Colonic mucosa (tissue), 4 donors: ENCODE measurements around the gene PDE4C. TPM values are rescaled to one million over a fixed set of nuclear protein-coding genes. Genes with fewer than 3 reads are reported as not detected.
A peak's percentile ranks its signal among the peaks of the same experiment; 100 is the strongest.

Experiments used
- DNase-seq: peaks from one replicate; pipeline ENCODE4 v3.0.0-alpha.2; 2020
- H3K27ac ChIP-seq: fragments of 200-600 bp; one replicate; pipeline ENCODE4 v1.8.0; 2021
- H3K27me3 ChIP-seq: fragments of 200-600 bp; one replicate; pipeline ENCODE4 v1.8.0; 2021
- H3K36me3 ChIP-seq: fragments of 200-600 bp; one replicate; pipeline ENCODE4 v1.8.0; 2021
- H3K4me1 ChIP-seq: fragments of 200-600 bp; one replicate; pipeline ENCODE4 v1.8.0; 2021; ENCODE audit warnings: mild to moderate bottlenecking
- H3K4me3 ChIP-seq: fragments of 200-600 bp; one replicate; pipeline ENCODE4 v1.8.0; 2021
- H3K9ac ChIP-seq, 2 donors: one replicate each; pipeline ENCODE4 v1.7.0; 2013; ENCODE audit warnings: control low read depth in 2 of 2, low read depth in 2 of 2, low read length in 2 of 2
- H3K9me3 ChIP-seq: fragments of 200-600 bp; one replicate; pipeline ENCODE4 v1.8.0; 2021
- intact Hi-C: fragments of 100-400 bp; cut with DNase I; formaldehyde crosslinking; loops from one replicate; pipeline ENCODE4 v1.14.1; 2022
- total RNA-seq, 2 donors: library from RNA; stranded (reverse); fragmentation: NEBNext Ultra II Directional in 1 of 2; extraction: Animal tissue kit (Norgen Biotek cat#: 25700) in 1 of 2; gene quantifications; one replicate each; pipeline ENCODE4 v1.2.1, GENCODE V29; 2021
- TF ChIP-seq, protein P1 (sequence below): fragments of 200-600 bp; IDR thresholded peaks from one replicate; pipeline ENCODE4 v1.8.0; 2022; ENCODE audit warnings: antibody characterized with exemption, mild to moderate bottlenecking
- donor health status: healthy.
- donor health status: DM: no; HTN: no; CAD: no.
- donor health status: DM: no; HTN: no; CAD: no.

Gene PDE4C
- total RNA-seq, 2 donors from 2014 or later, result 2.1 TPM

DNA sequence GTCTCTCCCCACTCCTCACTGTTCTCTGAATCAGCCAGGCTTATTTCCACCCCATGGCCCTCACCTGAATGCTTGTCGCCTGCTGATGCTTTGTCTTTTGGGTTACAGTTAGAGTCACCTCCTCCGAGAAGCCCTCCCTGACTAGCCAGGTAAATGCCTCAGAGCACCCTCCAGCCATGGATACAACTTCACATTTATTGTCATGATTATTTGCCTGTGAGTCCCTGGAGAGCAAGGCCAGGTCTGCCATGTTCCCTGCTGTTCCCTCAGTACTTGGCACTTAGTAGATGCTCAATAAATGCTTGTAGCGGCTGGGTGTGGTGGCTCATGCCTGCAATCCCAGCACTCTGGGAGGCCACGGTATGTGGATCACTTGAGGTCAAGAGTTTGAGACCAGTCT is 3.7 kb upstream of the PDE4C start:
- TF ChIP-seq, protein P1, sequence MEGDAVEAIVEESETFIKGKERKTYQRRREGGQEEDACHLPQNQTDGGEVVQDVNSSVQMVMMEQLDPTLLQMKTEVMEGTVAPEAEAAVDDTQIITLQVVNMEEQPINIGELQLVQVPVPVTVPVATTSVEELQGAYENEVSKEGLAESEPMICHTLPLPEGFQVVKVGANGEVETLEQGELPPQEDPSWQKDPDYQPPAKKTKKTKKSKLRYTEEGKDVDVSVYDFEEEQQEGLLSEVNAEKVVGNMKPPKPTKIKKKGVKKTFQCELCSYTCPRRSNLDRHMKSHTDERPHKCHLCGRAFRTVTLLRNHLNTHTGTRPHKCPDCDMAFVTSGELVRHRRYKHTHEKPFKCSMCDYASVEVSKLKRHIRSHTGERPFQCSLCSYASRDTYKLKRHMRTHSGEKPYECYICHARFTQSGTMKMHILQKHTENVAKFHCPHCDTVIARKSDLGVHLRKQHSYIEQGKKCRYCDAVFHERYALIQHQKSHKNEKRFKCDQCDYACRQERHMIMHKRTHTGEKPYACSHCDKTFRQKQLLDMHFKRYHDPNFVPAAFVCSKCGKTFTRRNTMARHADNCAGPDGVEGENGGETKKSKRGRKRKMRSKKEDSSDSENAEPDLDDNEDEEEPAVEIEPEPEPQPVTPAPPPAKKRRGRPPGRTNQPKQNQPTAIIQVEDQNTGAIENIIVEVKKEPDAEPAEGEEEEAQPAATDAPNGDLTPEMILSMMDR, result no peak
- peaks cover 24% of the 10 kb centered on the region for H3K27me3 ChIP-seq
- H3K9me3 ChIP-seq, result no peaks in the 10 kb centered on the region
- no peak overlapping the region for H3K27ac ChIP-seq
- DNase-seq, result no peak
- intact Hi-C loops, result no loop called here
- no peak overlapping the region for H3K4me3 ChIP-seq
- H3K9ac ChIP-seq, result no peak overlapping the region
- no peaks in the 10 kb centered on the region for H3K36me3 ChIP-seq
- H3K4me1 ChIP-seq, result peaks cover 7% of the 10 kb centered on the region

DNA sequence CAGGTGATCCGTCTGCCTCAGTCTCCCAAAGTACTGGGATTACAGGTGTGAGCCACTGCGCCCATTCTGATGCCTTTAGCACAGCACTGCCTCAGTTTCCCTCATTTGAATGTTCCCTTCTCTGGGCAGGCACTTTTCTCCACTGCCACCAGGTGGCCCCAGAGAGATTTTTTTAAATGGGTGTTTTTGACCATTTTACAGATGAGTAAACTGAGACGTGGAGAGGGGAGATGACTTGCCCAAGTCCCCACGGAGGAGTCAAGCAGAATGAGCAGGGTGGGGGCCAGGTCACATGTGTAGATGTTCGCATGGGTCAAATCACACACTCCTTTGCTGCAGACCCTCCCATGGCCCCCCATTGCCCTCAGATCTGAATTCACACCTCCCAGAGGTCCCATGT is 3.2 kb upstream of the PDE4C start:
- DNase-seq, result no peak
- intact Hi-C loops, result no loop called here
- Histone ChIP-seq H3K9me3 (no peaks in the 10 kb centered on the region), H3K4me1 (peaks cover 10% of the 10 kb centered on the region), H3K9ac (no peak overlapping the region), H3K27ac (no peak overlapping the region), H3K36me3 (no peaks in the 10 kb centered on the region), H3K4me3 (no peak overlapping the region), H3K27me3 (peaks cover 27% of the 10 kb centered on the region)
- TF ChIP-seq, protein P1, result peak; percentile 48

- Histone ChIP-seq H3K36me3 (no peaks in the 10 kb centered on the region), H3K4me1 (peaks cover 10% of the 10 kb centered on the region), H3K27me3 (peaks cover 18% of the 10 kb centered on the region), H3K4me3 (no peak overlapping the region), H3K9ac (no peak overlapping the region), H3K27ac (no peak overlapping the region), H3K9me3 (no peaks in the 10 kb centered on the region)
- DNase-seq, result no peak
- intact Hi-C loops, result no loop called here
- TF ChIP-seq, protein P1, result no peak
These were observed 1.6 kb upstream of the PDE4C start for GRCh38 chr19:18227781-18228271.

DNA sequence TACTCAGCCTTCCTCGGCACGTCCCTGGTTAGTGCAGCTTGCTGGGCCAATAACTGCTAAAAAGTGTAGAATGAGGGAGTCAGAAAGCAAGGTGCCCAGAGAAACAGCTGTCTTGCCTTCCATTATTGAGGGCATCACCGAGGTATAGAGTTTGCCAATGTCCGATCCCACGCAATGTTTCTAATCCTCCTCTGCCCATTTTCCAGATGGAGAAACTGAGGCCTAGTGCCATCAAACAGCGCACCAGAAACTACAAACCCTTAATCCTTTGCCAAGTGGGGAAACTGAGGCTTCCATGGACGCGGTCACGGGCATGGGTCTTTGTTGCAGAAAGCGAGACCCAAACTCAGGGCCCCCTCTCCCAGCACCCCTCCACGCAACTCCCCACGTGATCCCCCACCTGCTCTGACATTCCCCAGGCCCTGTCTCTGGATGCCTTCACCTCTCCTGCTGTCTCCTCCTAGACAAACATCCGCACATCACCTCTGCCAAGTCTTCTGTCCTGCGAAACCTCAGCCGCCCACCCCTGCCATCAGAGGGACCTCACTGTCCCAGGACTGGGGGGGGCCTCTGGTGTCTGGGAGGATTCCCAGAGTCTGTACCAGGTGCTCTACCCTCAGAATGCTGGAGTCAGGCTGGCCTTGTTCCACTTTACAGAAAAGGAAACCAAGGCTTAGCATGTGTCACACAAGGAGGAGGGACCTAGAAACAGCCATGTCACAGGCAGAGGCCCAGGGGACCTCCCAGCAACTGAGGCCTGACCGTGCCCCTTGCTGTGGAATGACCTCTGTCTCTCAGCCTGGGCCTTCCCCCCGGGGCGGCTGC is 930 bp upstream of the PDE4C start:
- TF ChIP-seq, protein P1, result no peak
- H3K9me3 ChIP-seq, result no peaks in the 10 kb centered on the region
- H3K36me3 ChIP-seq, result no peaks in the 10 kb centered on the region
- H3K27ac ChIP-seq, result no peak overlapping the region
- DNase-seq, result no peak
- peaks cover 10% of the 10 kb centered on the region for H3K4me1 ChIP-seq
- H3K4me3 ChIP-seq, result no peak overlapping the region
- H3K27me3 ChIP-seq, result peaks cover 18% of the 10 kb centered on the region
- intact Hi-C loops, result no loop called here
- H3K9ac ChIP-seq, result no peak overlapping the region

GRCh38 chr19:18225355-18225701 is 910 bp downstream of the PDE4C start:
- intact Hi-C loops, result no loop called here
- DNase-seq, result no peak
- TF ChIP-seq, protein P1, result no peak
- Histone ChIP-seq H3K27me3 (peaks cover 18% of the 10 kb centered on the region), H3K9me3 (no peaks in the 10 kb centered on the region), H3K27ac (no peak overlapping the region), H3K4me3 (no peak overlapping the region), H3K36me3 (no peaks in the 10 kb centered on the region), H3K9ac (peak overlapping the region in 1 of 2 donors; percentile 20), H3K4me1 (peaks cover 10% of the 10 kb centered on the region)
